Neural cell (in vitro differentiated cells): ENCODE results near the gene GSDME. TPM values are rescaled to one million over a fixed set of nuclear protein-coding genes. Genes with fewer than 3 reads are reported as not detected.

ENCODE experiments used
- H2AFZ ChIP-seq: fragments of 200-600, 300-800 bp; sonication (generic), shearing (Covaris generic); 2 replicates; pipeline ENCODE4 v1.6.0; 2014; ENCODE audit warnings: low read depth, mild to moderate bottlenecking, antibody characterized with exemption, low read length, moderate library complexity
- H3F3A ChIP-seq: fragments of 200-600 bp; shearing (Covaris generic); 2 replicates; pipeline ENCODE4 v1.6.1; 2016; ENCODE audit warnings: mild to moderate bottlenecking, moderate library complexity, mixed read lengths, antibody characterized with exemption, low read length; ENCODE audit not compliant: insufficient read depth, poor library complexity, severe bottlenecking
- H3K27ac ChIP-seq: fragments of 200-600, 300-800 bp; sonication (generic), shearing (Covaris generic); 2 replicates; pipeline ENCODE4 v1.5.1; 2014; ENCODE audit warnings: mild to moderate bottlenecking, low read length, moderate library complexity
- H3K27me3 ChIP-seq: fragments of 300-800, 200-600 bp; sonication (generic), shearing (Covaris generic); 2 replicates; pipeline ENCODE4 v1.6.0; 2014; ENCODE audit warnings: mild to moderate bottlenecking, low read depth, low read length, moderate library complexity; ENCODE audit not compliant: insufficient read depth
- H3K36me3 ChIP-seq: fragments of 300-800, 200-600 bp; sonication (generic), shearing (Covaris generic); 2 replicates; pipeline ENCODE4 v1.5.1; 2014; ENCODE audit warnings: mild to moderate bottlenecking, antibody characterized with exemption, low read length, moderate library complexity; ENCODE audit not compliant: insufficient read depth
- H3K4me2 ChIP-seq: fragments of 300-800, 200-600 bp; sonication (generic), shearing (Covaris generic); 2 replicates; pipeline ENCODE4 v1.6.0; 2014; ENCODE audit warnings: mild to moderate bottlenecking, low read length
- H3K4me3 ChIP-seq: fragments of 300-800, 200-600 bp; sonication (generic), shearing (Covaris generic); 2 replicates; pipeline ENCODE4 v1.5.1; 2014; ENCODE audit warnings: mild to moderate bottlenecking, low read length, moderate library complexity
- H3K79me2 ChIP-seq: fragments of 200-600 bp; shearing (Covaris generic); replicated peaks from 2 replicates; pipeline ENCODE4 v1.6.0; 2014; ENCODE audit warnings: mild to moderate bottlenecking, low read length, moderate library complexity; ENCODE audit not compliant: insufficient read depth
- H3K9ac ChIP-seq: fragments of 300-800, 200-600 bp; sonication (generic), shearing (Covaris generic); 2 replicates; pipeline ENCODE4 v1.6.1; 2016; ENCODE audit warnings: mild to moderate bottlenecking, low read length, mixed read lengths
- H3K9me2 ChIP-seq: fragments of 200-600 bp; shearing (Covaris generic); 2 replicates; pipeline ENCODE4 v1.6.1; 2016; ENCODE audit warnings: mild to moderate bottlenecking, low read length, mixed read lengths; ENCODE audit not compliant: insufficient read depth
- H3K9me3 ChIP-seq: fragments of 200-600, 300-800 bp; sonication (generic), shearing (Covaris generic); 2 replicates; pipeline ENCODE4 v1.6.1; 2016; ENCODE audit warnings: mild to moderate bottlenecking, mixed run types, low read length, moderate library complexity, mixed read lengths
- H4K20me1 ChIP-seq: fragments of 200-600 bp; shearing (Covaris generic); 2 replicates; pipeline ENCODE4 v1.6.1; 2016; ENCODE audit warnings: mild to moderate bottlenecking, mixed run types; ENCODE audit not compliant: insufficient read depth
- EP300 ChIP-seq: fragments of 450-650 bp; conservative IDR thresholded peaks from 2 replicates; pipeline ENCODE4 v1.6.1; 2014; ENCODE audit warnings: antibody characterized with exemption, mild to moderate bottlenecking, moderate library complexity; ENCODE audit not compliant: poor library complexity, severe bottlenecking
- EZH2 ChIP-seq: fragments of 200-600, 300-800 bp; shearing (Covaris generic), sonication (generic); IDR thresholded peaks from 2 replicates; pipeline ENCODE4 v1.6.1; 2014; ENCODE audit warnings: antibody characterized with exemption, low read length, borderline replicate concordance, mild to moderate bottlenecking; ENCODE audit not compliant: insufficient read depth, poor library complexity, severe bottlenecking
- MXI1 ChIP-seq: fragments of 450-650 bp; conservative IDR thresholded peaks from 2 replicates; pipeline ENCODE4 v1.6.1; 2014; ENCODE audit warnings: antibody characterized with exemption, mild to moderate bottlenecking; ENCODE audit not compliant: poor library complexity, severe bottlenecking
- POLR2AphosphoS5 ChIP-seq: IDR thresholded peaks from 2 replicates; pipeline ENCODE4 v1.6.1; 2012
- RAD21 ChIP-seq: fragments of 450-650 bp; conservative IDR thresholded peaks from 2 replicates; pipeline ENCODE4 v1.6.1; 2014; ENCODE audit warnings: antibody characterized with exemption, mild to moderate bottlenecking, moderate library complexity
- SMC3 ChIP-seq: fragments of 450-650 bp; conservative IDR thresholded peaks from 2 replicates; pipeline ENCODE4 v1.6.1; 2014; ENCODE audit warnings: antibody characterized with exemption, mild to moderate bottlenecking, moderate library complexity; ENCODE audit not compliant: poor library complexity
- TAF1 ChIP-seq: IDR thresholded peaks from 2 replicates; pipeline ENCODE4 v1.6.1; 2012; ENCODE audit warnings: low read depth
- polyA plus RNA-seq: library from polyadenylated mRNA; depleted of rRNA; stranded (reverse); fragments of >200 nt; gene quantifications from 2 replicates; pipeline ENCODE4 v1.2.3, GENCODE V29; 2014
- TF ChIP-seq, protein P1 (sequence below): fragments of 450-650 bp; IDR thresholded peaks from 2 replicates; pipeline ENCODE4 v1.5.1; 2014; ENCODE audit warnings: antibody characterized with exemption, mild to moderate bottlenecking, moderate library complexity; ENCODE audit not compliant: poor library complexity, severe bottlenecking
- TF ChIP-seq, protein P2 (sequence below): IDR thresholded peaks from 2 replicates; pipeline ENCODE4 v1.6.1; 2012; ENCODE audit warnings: borderline replicate concordance

The GSDME gene
- polyA plus RNA-seq, 1 donor from 2014 or later: 42.9 TPM

DNA sequence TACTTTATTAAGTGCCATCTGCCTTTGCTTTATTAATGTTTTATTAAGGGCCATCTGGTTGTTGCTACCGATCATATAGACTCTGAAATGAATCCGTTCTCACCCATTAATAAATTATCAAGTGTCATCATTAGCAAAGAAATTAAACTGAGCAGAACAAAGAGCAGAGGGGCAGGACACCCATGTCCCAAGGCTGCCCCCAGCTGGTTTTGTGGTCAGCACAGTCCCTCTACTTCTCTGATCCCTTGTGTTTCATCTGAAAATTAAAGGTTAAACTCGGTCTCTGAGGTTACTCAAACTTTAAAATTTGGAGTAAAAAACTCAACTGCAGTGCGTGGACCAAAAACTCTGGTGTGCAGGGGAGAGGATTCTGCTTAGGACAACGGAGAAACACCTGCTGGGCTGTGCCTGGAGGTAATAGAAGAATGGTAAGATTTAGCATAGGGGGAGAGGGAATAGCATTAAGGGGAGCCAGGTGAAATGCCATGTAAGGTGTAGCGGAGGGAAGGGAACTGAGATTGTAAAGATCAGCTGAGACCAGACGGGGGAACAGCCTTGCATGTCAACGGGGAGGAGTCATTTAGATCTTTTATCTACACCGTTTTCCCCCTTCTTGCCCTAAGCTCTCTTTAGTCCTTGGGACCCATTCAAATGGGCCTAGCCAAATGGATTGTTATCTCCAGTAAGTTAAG is 10.8 kb upstream of the GSDME start:
- Histone ChIP-seq H3K27ac (no peak overlapping the region), H3K9me3 (peaks cover 6% of the 10 kb centered on the region), H2AFZ (no peak overlapping the region), H3K9ac (no peak overlapping the region), H3K4me2 (no peak overlapping the region), H3K27me3 (no peaks in the 10 kb centered on the region), H3K36me3 (no peaks in the 10 kb centered on the region), H3F3A (no peaks in the 10 kb centered on the region), H4K20me1 (no peaks in the 10 kb centered on the region), H3K9me2 (no peaks in the 10 kb centered on the region), H3K4me3 (no peak overlapping the region), H3K79me2 (no peaks in the 10 kb centered on the region)
- TF ChIP-seq MXI1 (no peak), RAD21 (no peak), EZH2 (no peak), TAF1 (no peak), POLR2AphosphoS5 (no peak)
- TF ChIP-seq, protein P1, sequence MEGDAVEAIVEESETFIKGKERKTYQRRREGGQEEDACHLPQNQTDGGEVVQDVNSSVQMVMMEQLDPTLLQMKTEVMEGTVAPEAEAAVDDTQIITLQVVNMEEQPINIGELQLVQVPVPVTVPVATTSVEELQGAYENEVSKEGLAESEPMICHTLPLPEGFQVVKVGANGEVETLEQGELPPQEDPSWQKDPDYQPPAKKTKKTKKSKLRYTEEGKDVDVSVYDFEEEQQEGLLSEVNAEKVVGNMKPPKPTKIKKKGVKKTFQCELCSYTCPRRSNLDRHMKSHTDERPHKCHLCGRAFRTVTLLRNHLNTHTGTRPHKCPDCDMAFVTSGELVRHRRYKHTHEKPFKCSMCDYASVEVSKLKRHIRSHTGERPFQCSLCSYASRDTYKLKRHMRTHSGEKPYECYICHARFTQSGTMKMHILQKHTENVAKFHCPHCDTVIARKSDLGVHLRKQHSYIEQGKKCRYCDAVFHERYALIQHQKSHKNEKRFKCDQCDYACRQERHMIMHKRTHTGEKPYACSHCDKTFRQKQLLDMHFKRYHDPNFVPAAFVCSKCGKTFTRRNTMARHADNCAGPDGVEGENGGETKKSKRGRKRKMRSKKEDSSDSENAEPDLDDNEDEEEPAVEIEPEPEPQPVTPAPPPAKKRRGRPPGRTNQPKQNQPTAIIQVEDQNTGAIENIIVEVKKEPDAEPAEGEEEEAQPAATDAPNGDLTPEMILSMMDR: no peak
- TF ChIP-seq, protein P2, sequence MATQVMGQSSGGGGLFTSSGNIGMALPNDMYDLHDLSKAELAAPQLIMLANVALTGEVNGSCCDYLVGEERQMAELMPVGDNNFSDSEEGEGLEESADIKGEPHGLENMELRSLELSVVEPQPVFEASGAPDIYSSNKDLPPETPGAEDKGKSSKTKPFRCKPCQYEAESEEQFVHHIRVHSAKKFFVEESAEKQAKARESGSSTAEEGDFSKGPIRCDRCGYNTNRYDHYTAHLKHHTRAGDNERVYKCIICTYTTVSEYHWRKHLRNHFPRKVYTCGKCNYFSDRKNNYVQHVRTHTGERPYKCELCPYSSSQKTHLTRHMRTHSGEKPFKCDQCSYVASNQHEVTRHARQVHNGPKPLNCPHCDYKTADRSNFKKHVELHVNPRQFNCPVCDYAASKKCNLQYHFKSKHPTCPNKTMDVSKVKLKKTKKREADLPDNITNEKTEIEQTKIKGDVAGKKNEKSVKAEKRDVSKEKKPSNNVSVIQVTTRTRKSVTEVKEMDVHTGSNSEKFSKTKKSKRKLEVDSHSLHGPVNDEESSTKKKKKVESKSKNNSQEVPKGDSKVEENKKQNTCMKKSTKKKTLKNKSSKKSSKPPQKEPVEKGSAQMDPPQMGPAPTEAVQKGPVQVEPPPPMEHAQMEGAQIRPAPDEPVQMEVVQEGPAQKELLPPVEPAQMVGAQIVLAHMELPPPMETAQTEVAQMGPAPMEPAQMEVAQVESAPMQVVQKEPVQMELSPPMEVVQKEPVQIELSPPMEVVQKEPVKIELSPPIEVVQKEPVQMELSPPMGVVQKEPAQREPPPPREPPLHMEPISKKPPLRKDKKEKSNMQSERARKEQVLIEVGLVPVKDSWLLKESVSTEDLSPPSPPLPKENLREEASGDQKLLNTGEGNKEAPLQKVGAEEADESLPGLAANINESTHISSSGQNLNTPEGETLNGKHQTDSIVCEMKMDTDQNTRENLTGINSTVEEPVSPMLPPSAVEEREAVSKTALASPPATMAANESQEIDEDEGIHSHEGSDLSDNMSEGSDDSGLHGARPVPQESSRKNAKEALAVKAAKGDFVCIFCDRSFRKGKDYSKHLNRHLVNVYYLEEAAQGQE: no peak

DNA sequence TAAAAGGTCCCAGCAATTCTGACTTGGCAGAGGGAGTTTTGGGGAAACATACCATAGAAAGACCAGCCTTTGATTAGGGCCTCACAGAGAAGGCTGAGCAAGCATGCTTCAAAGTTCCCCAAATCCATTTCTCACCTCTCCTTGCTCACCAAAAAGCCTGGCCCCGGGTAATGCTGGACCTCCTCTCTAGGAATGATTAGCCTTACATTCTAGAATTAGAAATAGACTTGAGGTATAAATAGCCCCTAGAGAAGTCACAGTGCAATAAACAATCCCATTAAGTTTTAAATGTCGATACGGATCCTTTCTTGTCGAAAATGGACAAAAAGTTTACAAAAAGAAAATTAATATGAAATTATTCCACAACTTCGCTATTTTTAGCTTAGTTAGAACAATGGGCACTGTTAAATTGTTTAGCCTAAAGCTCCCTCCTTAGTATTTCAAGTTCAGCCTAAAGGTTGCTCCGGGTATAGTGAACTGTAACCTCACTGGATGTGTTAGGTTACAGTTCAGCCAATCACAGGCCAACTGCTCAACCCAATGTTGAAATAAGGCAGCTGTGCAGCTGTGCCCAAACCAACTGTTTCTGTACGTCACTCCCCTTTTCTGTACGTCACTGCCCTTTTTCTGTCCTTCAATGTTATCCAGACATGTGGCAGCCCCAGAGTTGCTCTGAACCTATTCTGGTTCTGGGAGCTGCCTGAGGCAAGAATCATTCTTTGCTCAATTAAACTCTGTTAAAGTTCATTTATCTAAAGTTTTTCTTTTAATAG is 7.9 kb upstream of the GSDME start:
- H2AFZ ChIP-seq: no peak overlapping the region
- TF ChIP-seq, protein P2: no peak
- TF ChIP-seq TAF1 (no peak), EZH2 (no peak), RAD21 (no peak), EP300 (no peak), POLR2AphosphoS5 (no peak), SMC3 (no peak), MXI1 (no peak)
- TF ChIP-seq, protein P1: no peak
- H3K4me2 ChIP-seq: no peak overlapping the region
- H3F3A ChIP-seq: no peaks in the 10 kb centered on the region
- no peaks in the 10 kb centered on the region for H3K9me3 ChIP-seq
- no peaks in the 10 kb centered on the region for H4K20me1 ChIP-seq
- H3K27me3 ChIP-seq: no peaks in the 10 kb centered on the region
- H3K9me2 ChIP-seq: no peaks in the 10 kb centered on the region
- H3K27ac ChIP-seq: no peak overlapping the region
- H3K4me3 ChIP-seq: no peak overlapping the region
- H3K9ac ChIP-seq: no peak overlapping the region
- H3K79me2 ChIP-seq: no peaks in the 10 kb centered on the region
- no peaks in the 10 kb centered on the region for H3K36me3 ChIP-seq
